ENCODE results near the gene NACA2. TPM values are rescaled to one million over a fixed set of nuclear protein-coding genes. Genes with fewer than 3 reads are reported as not detected.

NACA2 gene
- total RNA-seq, 1 experiment from 2014 or later, result not detected

DNA sequence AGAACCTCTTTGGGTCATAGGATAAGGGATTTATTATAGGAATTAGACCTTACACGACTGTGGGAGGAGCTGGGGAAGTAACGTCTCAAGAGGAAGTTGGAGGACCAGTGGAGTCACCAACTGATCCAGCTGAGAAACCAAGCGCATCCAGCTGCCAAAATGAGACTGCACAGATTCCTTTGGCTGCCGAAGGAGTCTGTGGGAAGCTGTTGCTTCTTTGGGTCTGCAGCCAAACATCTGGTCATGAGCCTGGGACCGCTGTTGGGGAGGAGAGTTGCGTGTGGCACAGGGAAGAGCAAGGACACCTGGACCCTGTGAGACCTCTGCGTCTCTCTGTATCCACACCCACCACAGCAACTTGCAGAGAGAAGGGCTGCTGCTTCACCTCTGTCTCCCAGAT lies 2.4 kb upstream of the NACA2 start:
- no CpG with 5 or more reads among the region's 7 CpGs for WGBS (ENCODE audit: extremely low coverage, insufficient read length, low lambda C conversion rate)
- H3K23me2 ChIP-seq (ENCODE audit: insufficient read length, low read depth, low read length, poor library complexity, severe bottlenecking), result no peaks in the 10 kb centered on the region
- Mint-ChIP-seq H3K27me3 (ENCODE audit: low read depth) (no peaks in the 10 kb centered on the region; the same call in 1 of the 2 replicates), H3K9me3 (no peaks in the 10 kb centered on the region), H3K36me3 (ENCODE audit: insufficient read depth in 1 of 3, low read depth in 3 of 3) (no peaks in the 10 kb centered on the region), H3K4me3 (no peak overlapping the region), H3K4me1 (no peaks in the 10 kb centered on the region), H3K27ac (no peak overlapping the region)
- H3K27me3 ChIP-seq (ENCODE audit: insufficient read depth, low read length), result no peaks in the 10 kb centered on the region
- H2BK12ac ChIP-seq (ENCODE audit: insufficient read length, low read depth, low read length), result no peak overlapping the region
- H4K8ac ChIP-seq (replicated peaks; ENCODE audit: insufficient read length, low read depth, low read length), result no peak overlapping the region
- no peak overlapping the region for H2BK5ac ChIP-seq (ENCODE audit: insufficient read length, low read length)
- H3K56ac ChIP-seq (ENCODE audit: insufficient read length, low read depth, low read length), result no peak overlapping the region
- no peak overlapping the region for H3K9ac ChIP-seq (ENCODE audit: extremely low read depth, insufficient read length, low read length)
- no peak overlapping the region for H2BK120ac ChIP-seq (ENCODE audit: low read depth, low read length, poor library complexity, severe bottlenecking)
- no peak overlapping the region for H4K5ac ChIP-seq (ENCODE audit: insufficient read length, low read depth, low read length)
- no peaks in the 10 kb centered on the region for H3K79me2 ChIP-seq (ENCODE audit: insufficient read depth, low read length)
- TF ChIP-seq, protein P1, sequence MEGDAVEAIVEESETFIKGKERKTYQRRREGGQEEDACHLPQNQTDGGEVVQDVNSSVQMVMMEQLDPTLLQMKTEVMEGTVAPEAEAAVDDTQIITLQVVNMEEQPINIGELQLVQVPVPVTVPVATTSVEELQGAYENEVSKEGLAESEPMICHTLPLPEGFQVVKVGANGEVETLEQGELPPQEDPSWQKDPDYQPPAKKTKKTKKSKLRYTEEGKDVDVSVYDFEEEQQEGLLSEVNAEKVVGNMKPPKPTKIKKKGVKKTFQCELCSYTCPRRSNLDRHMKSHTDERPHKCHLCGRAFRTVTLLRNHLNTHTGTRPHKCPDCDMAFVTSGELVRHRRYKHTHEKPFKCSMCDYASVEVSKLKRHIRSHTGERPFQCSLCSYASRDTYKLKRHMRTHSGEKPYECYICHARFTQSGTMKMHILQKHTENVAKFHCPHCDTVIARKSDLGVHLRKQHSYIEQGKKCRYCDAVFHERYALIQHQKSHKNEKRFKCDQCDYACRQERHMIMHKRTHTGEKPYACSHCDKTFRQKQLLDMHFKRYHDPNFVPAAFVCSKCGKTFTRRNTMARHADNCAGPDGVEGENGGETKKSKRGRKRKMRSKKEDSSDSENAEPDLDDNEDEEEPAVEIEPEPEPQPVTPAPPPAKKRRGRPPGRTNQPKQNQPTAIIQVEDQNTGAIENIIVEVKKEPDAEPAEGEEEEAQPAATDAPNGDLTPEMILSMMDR (conservative IDR thresholded peaks at IDR 0.05), result no peak
- H3K4me2 ChIP-seq (ENCODE audit: insufficient read depth, insufficient read length, low read length), result no peak overlapping the region
- H3K4ac ChIP-seq (ENCODE audit: low read depth, low read length), result no peak overlapping the region
- no peak overlapping the region for H3T11ph ChIP-seq (ENCODE audit: low read length)
- H4K91ac ChIP-seq (ENCODE audit: insufficient read length, low read depth, low read length), result no peak overlapping the region
- H3K27ac ChIP-seq (ENCODE audit: insufficient read length, low read depth, low read length), result no peak overlapping the region
- H3K4me1 ChIP-seq (ENCODE audit: insufficient read depth, low read length), result no peaks in the 10 kb centered on the region
- H3K23ac ChIP-seq (ENCODE audit: insufficient read length, low read depth, low read length), result no peak overlapping the region
- H3K9me3 ChIP-seq (ENCODE audit: control insufficient read depth, low read depth, low read length), result no peaks in the 10 kb centered on the region
- no peak overlapping the region for H2BK15ac ChIP-seq (ENCODE audit: low read depth, low read length)
- no peak overlapping the region for H3K18ac ChIP-seq (ENCODE audit: insufficient read length, low read depth, low read length)
- no peak for DNase-seq
- no peak overlapping the region for H2AK5ac ChIP-seq (ENCODE audit: insufficient read length, low read length)
- no peak overlapping the region for H2BK20ac ChIP-seq (ENCODE audit: low read depth, low read length, poor library complexity, severe bottlenecking)
- H2AFZ ChIP-seq (ENCODE audit: low read length), result no peak overlapping the region
- H3K14ac ChIP-seq (ENCODE audit: insufficient read depth, low read length), result 0 out of 2 replicates have a peak overlapping the region, but pooled peaks have one; percentile 70
- no peaks in the 10 kb centered on the region for H3K79me1 ChIP-seq (ENCODE audit: insufficient read depth, low read depth, low read length, poor library complexity, severe bottlenecking)
- H4K20me1 ChIP-seq (ENCODE audit: control insufficient read depth, insufficient read depth, insufficient read length), result no peaks in the 10 kb centered on the region
